ENCODE measurements around the gene IL10RB. TPM values are rescaled to one million over a fixed set of nuclear protein-coding genes. Genes with fewer than 3 reads are reported as not detected.

The IL10RB gene
- total RNA-seq, 1 experiment from 2014 or later, result 3.1 TPM

DNA sequence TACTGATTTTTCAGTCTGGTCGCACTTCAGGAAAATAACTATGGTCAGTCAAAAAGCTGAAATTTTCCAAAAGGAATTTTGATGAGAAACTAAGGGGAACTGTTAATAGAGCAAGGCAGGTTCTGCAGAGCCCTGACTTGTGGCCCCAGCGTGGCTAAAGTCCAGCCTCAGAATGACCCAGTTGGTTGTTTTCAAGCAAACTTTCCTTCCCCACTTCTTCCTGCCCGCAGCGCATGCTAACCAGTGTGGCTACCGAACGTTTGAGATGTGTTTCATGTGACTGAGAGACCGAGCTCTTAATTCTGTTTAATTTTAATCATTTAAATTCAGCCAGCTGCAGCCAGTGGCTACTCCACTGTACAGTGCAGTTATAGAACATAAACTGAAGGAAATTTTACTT, 6.2 kb upstream of the IL10RB start:
- no peak overlapping the region for H3K56ac ChIP-seq (ENCODE audit: insufficient read length, low read depth, low read length)
- H4K20me1 ChIP-seq (ENCODE audit: control insufficient read depth, insufficient read depth, insufficient read length), result no peaks in the 10 kb centered on the region
- H3K27ac Mint-ChIP-seq, result no peak overlapping the region
- H3K23me2 ChIP-seq (ENCODE audit: insufficient read length, low read depth, low read length, poor library complexity, severe bottlenecking), result no peaks in the 10 kb centered on the region
- H3K9ac ChIP-seq (ENCODE audit: extremely low read depth, insufficient read length, low read length), result no peak overlapping the region
- no peak overlapping the region for H3K14ac ChIP-seq (ENCODE audit: insufficient read depth, low read length)
- no peak overlapping the region for H4K91ac ChIP-seq (ENCODE audit: insufficient read length, low read depth, low read length)
- H2AFZ ChIP-seq (ENCODE audit: low read length), result no peak overlapping the region
- no peak overlapping the region for H4K5ac ChIP-seq (ENCODE audit: insufficient read length, low read depth, low read length)
- H3K9me3 ChIP-seq (ENCODE audit: control insufficient read depth, low read depth, low read length), result no peaks in the 10 kb centered on the region
- H3K4me1 ChIP-seq (ENCODE audit: insufficient read depth, low read length), result no peaks in the 10 kb centered on the region
- H3K79me1 ChIP-seq (ENCODE audit: insufficient read depth, low read depth, low read length, poor library complexity, severe bottlenecking), result no peaks in the 10 kb centered on the region
- H3K18ac ChIP-seq (ENCODE audit: insufficient read length, low read depth, low read length), result no peak overlapping the region
- H3K4me3 Mint-ChIP-seq, result no peak overlapping the region
- H3T11ph ChIP-seq (ENCODE audit: low read length), result no peak overlapping the region
- no peak overlapping the region for H2BK20ac ChIP-seq (ENCODE audit: low read depth, low read length, poor library complexity, severe bottlenecking)
- H3K4me1 Mint-ChIP-seq, result peaks cover 5 to 6% of the 10 kb centered on the region in 2 experiments; a peak in 2 of 4 replicates
- no peak overlapping the region for H3K23ac ChIP-seq (ENCODE audit: insufficient read length, low read depth, low read length)
- H3K36me3 Mint-ChIP-seq (ENCODE audit: insufficient read depth in 1 of 3, low read depth in 3 of 3), result peaks cover 27 to 46% (median 35%) of the 10 kb centered on the region in 3 experiments
- no peak overlapping the region for H3K27ac ChIP-seq (ENCODE audit: insufficient read length, low read depth, low read length)
- H2AK5ac ChIP-seq (ENCODE audit: insufficient read length, low read length), result no peak overlapping the region
- H3K9me3 Mint-ChIP-seq, result peaks cover 7 to 8% of the 10 kb centered on the region in 2 experiments; a peak in 4 of 5 replicates
- H3K4me2 ChIP-seq (ENCODE audit: insufficient read depth, insufficient read length, low read length), result no peak overlapping the region
- WGBS (ENCODE audit: extremely low coverage, insufficient read length, low lambda C conversion rate), result no CpG with 5 or more reads among the region's 7 CpGs
- no peaks in the 10 kb centered on the region for H3K27me3 ChIP-seq (ENCODE audit: insufficient read depth, low read length)
- no peaks in the 10 kb centered on the region for H3K79me2 ChIP-seq (ENCODE audit: insufficient read depth, low read length)
- no peak overlapping the region for H4K8ac ChIP-seq (replicated peaks; ENCODE audit: insufficient read length, low read depth, low read length)
- H3K4ac ChIP-seq (ENCODE audit: low read depth, low read length), result no peak overlapping the region
- H2BK5ac ChIP-seq (ENCODE audit: insufficient read length, low read length), result no peak overlapping the region
- no peak overlapping the region for H2BK12ac ChIP-seq (ENCODE audit: insufficient read length, low read depth, low read length)
- no peak overlapping the region for H2BK120ac ChIP-seq (ENCODE audit: low read depth, low read length, poor library complexity, severe bottlenecking)
- TF ChIP-seq, protein P1, sequence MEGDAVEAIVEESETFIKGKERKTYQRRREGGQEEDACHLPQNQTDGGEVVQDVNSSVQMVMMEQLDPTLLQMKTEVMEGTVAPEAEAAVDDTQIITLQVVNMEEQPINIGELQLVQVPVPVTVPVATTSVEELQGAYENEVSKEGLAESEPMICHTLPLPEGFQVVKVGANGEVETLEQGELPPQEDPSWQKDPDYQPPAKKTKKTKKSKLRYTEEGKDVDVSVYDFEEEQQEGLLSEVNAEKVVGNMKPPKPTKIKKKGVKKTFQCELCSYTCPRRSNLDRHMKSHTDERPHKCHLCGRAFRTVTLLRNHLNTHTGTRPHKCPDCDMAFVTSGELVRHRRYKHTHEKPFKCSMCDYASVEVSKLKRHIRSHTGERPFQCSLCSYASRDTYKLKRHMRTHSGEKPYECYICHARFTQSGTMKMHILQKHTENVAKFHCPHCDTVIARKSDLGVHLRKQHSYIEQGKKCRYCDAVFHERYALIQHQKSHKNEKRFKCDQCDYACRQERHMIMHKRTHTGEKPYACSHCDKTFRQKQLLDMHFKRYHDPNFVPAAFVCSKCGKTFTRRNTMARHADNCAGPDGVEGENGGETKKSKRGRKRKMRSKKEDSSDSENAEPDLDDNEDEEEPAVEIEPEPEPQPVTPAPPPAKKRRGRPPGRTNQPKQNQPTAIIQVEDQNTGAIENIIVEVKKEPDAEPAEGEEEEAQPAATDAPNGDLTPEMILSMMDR (conservative IDR thresholded peaks at IDR 0.05), result no peak
- H2BK15ac ChIP-seq (ENCODE audit: low read depth, low read length), result no peak overlapping the region
- peaks cover 2% of the 10 kb centered on the region for H3K27me3 Mint-ChIP-seq (ENCODE audit: low read depth)
- DNase-seq, result no peak

Data from H9 (cell line).